GM21619 (cell line): Measurements from ENCODE around the gene TSLP.

Source experiments
- ATAC-seq: cut with Tn5 transposase; IDR thresholded peaks from one replicate; pipeline ENCODE4 v1.9.1; 2021; ENCODE audit not compliant: unreplicated experiment

Gene TSLP

DNA sequence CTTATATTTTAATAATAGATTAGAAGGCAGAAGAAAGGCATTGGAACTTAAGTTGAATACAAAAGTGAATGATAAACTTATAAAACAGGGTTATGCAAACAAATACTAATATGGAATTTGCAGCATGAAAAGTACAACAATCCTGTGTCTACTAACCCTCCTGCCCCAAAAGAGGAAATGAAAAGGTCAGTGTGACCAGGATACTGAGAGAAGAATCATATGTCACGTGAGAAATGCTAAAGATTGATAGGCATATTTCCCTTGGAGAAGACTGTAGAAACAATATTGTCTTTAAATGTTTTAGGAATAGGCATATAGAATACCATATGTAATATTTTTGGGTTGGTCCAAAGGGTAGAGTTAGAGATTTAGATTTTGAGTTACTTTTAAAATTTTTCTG is 24.5 kb downstream of the TSLP start:
- ATAC-seq = no peak

DNA sequence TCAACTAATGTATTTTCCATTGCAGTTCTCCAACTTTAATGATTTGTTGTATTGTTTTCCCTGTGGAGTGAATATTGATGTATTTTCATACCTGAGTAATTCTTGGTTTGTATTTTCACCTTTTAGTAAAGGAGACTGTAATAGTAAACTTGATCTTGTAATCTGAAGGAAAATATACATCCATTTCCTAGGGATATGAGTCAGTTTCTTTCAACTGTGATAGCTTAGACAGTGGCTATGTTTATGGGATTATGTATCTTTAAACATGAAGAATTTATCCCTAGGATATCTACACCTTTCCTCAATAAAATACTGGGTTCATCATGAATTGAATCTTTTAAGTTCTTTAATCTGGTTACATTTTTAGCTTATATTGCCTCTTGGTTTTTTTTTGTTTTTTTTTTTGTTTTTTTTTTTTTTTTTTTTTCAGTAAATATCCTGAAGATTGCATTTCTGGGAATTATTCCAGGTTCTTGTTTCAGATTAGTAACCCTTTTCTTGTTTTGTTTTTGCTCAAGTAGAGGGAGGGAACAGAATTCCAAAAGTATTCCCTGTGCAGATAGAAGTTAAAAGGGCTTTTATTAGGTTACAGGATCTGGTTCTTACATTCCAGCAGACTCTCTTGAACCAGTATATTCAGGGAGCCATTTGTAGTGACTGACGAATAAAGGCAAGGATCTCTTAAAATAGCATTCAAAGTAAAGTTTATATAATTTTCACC is 27.7 kb downstream of the TSLP start:
- no peak for ATAC-seq

DNA sequence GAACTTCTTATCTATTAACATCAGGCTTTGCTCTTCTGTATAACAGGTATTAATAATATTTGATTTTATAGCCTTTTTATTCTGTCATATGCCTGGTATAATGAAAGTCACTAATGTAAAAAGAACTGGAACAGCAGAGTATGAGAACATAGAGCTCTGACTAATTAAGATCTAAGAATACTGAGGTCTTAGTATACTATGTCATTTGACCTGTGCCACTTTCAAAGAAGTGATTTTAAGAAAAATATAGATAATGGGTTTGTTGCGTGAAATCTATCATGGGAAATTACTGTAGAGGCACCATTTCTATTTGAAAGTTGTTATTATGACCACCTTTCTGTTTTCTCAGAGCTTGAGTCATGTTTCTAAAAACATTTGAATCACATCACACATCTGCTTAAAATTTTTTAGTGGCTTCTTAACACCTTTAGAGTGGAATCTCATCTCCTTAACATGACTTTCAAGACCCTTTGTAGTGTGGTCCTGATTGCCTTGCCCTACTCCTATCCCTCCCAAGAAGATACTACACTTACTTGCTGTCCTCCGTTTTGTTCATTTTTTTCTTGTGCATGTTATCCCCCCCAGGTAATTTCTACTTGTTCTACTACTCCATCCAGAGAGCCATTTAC is 34.9 kb downstream of the TSLP start:
- no peak for ATAC-seq

DNA sequence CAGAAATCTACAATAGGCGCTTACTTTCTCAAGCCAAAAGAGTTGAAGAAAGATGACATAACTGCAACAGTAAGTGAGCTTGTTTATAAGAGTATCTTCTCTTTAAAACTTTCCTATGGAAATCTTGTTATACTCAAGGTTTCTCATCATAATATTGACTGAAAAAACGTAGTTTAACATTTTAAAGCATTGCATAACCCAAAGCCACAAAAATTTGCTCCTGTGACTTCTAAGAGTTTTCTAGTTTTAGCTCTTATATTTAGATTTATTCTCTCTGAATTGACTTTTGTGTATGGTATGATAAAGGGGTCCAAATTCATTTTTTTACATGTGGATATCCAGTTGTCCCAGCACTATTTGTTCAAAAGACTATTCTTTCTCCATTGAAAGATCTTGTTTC is 35.9 kb downstream of the TSLP start:
- no peak for ATAC-seq

DNA sequence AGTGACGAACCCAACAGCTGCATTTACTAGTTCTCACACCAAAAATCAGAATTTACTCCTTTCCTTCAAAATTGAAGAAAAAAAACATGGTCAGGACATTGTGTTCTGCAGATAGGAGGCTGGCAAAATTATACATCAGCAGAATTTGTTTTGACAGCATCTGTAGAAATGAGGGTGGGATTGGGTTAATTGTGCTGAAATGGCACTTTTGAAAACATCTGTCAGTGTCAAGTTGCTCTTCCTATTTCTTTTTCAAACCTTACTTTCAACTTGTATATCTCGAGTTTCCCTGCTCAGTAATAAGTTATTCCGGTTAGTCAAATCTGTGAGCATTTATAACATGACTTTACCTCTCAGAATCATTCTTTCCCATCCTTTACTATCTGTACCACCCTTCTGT is 40.4 kb downstream of the TSLP start:
- no peak for ATAC-seq

DNA sequence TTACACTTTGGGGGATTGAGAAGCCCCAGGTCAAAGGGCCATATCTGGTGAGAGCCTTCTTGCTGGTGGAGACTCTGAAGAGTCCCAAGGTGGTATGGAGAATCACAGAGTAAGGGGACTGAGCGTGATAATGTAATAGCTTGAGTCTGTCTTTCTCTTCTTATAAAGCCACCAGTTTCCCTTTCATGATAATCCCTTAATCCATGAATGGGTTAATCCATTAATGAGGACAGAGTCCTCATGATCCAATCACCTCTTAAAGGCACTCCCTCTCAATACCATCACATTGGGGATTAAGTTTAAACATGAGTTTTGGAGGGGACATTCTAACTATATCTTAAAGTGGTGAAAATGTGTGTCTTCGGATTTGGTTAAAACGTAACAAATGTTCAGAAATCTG is 42.2 kb downstream of the TSLP start:
- ATAC-seq = no peak

DNA sequence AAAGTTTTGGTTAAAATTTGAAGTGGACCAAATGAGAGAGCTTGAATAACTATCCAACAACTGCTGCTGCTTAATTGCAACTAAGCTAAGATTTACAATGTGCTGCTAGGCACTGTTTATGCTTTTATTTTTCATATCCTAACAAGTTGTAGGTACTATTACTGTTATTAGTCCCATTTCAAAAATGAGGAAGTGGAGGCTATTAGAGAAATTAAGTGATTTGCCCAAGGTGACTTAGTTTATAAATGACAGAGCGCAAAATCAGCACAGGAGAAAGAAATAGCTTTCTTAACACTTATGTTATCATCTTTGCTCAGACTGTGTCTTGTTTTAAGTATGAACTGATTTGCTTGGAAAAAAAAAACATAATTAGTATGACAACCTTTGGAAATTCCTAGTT is 43.7 kb downstream of the TSLP start:
- ATAC-seq = no peak

DNA sequence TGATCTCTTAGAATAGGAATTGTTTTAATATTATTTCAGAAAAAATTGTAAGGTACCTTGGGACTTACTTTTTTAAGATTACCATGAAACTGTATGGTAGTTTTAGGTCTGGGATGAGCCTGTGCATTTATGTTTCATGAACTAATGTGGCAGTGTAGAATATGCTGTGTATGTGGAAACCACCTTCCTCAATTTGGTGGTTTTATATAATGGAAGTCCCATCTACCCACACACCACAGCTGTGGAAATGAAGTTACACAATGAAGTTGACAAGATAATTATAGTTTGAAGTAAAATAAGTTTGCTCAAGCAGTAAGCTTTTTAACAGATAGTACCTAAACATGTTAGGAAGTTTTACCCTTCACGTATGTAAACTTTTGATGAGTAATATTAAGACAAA is 45.0 kb downstream of the TSLP start:
- no peak for ATAC-seq

DNA sequence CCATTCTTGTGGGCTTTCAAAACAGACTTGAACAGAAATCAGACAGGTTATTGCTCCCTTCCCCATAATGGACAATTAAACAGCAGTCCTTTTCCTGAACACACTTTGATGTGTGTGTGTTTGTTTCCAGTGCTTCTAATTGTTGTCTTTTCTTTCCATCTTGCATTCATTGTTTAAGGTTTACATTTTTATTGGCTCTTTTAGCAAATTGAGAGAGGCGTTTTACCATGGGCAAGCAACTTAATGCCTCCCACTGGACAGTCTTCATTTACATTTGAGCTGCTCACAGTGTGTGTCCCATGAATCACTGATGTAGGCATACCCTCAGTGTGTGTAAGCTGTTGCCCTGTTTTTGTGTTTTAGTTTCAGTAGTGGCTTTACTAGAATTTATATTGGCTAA is 45.6 kb downstream of the TSLP start:
- no peak for ATAC-seq

DNA sequence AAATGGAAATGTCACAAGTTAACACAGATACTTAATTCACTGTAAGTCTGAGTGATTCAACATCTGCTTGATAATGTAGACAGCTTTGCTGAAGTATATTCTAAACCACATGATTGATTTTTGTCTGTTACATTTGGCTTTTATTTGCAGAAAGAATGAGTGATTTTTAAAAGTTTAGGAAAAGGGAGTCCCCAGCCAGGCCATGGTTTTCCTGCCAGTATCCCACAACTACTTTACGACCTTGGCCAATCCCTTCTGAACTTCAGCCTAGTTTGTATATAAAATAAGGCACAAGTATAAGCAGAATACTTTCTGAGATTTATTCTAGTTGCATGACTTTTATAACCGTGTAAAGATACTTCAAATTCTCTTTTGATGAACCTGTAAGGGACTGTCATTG is 47.7 kb downstream of the TSLP start:
- no peak for ATAC-seq

DNA sequence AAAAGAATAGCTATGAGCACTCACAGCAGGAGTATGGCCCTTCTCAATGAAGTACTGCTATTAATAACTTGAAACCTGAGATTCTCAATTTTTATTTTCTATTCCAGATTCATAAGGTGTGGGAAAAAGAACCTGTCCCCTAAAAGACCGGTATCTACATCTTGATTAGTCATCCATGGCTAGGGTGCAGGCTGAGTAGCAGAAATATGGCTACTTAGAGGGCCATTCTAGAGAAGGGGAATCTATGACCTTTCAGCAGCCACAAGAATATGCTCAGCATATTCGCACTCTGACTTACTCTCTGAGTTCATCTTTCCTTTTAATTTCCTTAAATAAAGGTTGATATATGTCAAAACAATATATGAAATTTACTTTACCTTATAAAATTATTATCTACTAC is 48.3 kb downstream of the TSLP start:
- peak; percentile 46 for ATAC-seq

DNA sequence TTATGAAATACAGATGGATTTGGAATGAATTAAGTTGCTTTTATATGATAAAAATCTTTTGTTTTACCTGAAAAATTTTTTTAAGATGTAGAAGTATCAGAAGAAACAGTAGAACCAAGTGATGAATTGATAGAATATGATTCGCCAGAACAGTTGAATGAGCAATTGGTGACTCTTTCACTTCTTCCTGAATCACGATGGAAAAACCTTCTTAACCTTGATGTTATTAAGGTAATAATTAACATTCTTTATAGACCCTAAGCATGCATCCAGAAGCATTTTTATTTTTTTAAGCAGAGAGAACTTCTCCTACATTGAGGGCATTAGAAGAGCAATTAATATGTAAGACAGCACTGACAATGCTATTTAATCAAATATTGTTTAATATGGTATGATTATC is 49.4 kb downstream of the TSLP start:
- no peak for ATAC-seq

DNA sequence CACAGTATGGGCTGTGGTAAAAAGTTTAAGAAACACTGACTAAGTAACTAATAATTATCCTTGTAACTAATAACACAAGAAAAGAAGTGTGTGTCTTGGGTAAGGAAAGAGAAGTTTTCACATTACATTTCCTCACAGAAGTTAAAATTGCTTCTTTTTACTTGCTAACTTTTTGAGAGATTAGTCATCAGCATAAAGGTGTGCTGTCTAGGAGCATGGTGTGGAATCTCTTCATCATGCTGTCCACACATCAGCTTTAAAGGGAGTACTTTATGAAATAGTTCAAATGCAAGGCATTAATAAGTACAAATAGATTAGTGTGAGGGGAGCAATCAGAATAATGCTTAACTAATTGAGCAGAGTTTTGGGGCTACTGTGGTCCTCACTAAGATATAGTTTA is 50.4 kb downstream of the TSLP start:
- no peak for ATAC-seq

DNA sequence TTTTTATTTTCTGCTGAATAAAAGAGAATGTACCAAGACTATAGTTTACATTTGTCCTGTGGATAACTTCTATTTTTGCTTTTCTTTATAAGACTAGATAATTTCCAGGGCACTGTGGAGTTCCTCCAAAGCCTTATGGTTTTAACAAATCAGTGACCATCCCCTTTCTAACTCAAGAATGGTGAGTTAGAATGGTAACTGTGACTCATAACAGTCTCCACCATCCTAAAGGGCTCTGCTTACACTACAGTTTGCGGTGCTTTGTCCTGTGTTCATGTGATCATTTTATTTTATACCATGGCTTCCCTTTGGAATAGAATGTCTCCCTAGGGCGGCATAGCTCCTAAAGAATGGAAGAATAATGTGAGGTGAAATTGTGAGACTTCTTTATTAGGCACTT is 50.9 kb downstream of the TSLP start:
- ATAC-seq = peak; percentile 47

DNA sequence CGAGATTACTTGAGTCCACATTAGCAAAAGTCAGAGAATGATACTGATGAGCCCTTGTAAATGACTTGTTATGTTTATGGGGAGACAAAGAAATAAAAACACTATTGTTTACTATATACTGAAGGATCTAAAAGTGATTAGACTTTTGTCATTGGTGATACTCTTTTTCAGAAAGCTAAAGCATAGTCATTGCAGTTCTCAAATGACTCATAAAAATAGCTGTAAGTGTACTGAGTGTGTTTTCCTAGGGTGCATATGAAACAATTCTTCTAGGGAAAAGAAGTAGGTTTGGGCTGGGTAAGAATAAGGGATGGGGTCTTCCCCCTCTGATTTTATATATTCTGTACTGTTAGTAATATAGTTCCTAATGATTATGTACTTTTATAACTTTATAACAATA is 53.3 kb downstream of the TSLP start:
- no peak for ATAC-seq

DNA sequence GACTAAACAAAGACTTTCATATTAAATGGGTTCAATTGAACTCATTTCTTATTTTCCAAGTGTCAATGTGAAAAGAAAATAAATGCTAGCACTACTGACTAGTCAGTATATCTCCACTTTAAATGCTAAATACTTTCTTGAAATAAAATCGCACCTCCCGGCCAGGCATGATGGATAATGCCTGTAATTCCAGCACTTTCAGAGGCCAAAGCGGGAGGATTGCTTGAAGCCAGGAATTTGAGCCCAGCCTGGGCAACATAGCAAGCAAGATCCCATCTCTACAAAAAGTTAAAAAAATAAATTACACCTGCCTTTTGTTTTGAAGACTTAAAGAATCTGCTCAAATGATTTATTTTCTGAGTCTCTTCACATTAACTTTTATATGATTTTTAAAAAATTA is 55.4 kb downstream of the TSLP start:
- no peak for ATAC-seq
